Measurements from ENCODE around the gene P4HA2. TPM values are rescaled to one million over a fixed set of nuclear protein-coding genes. Genes with fewer than 3 reads are reported as not detected.
A peak's percentile ranks its signal among the peaks of the same experiment; 100 is the strongest.

The P4HA2 gene
- total and polyA plus RNA-seq, 2 experiments from 2014 or later = 5.9 to 8.0 TPM

DNA sequence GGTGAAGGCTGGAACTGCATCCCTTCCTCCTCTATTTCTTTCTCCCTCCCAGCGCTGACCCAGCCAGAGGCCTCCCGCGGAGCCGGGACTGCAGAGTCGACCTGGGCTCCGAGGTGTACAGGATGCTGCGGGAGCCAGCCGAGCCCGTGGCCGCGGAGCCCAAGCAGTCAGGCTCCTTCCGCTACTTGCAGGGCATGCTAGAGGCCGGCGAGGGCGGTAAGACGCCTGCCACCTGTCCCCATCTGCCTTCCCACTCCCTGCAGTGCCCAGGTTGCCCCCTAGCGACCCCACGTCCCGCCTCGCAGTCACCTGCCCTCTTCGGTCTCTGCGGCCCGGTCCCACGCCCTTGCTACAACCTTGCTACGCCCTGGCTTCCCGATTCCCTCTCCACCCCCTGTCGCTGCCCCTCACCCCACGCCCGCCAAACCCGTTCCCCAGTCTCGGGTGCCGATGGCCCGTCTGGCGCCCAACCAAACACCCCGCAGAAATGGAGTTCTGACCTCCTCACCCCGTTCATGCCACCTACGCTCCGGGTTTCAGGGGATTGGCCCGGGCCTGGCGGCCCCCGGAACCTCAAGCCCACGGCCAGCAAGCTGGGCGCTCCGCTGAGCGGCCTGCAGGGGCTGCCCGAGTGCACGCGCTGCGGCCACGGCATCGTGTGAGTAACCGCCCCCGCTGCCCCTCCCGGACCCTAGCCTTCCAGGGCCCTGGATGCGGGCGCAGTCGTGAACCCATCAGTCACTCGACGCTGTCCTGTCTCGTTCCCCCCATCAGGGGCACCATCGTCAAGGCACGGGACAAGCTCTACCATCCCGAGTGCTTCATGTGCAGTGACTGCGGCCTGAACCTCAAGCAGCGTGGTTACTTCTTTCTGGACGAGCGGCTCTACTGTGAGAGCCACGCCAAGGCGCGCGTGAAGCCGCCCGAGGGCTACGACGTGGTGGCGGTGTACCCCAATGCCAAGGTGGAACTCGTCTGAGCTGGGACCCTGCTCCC lies 43.9 kb upstream of the P4HA2 start:
- no peaks in the 10 kb centered on the region for H3K9me3 Mint-ChIP-seq
- H3K4me1 Mint-ChIP-seq = peaks cover 20% of the 10 kb centered on the region
- no peaks in the 10 kb centered on the region for H3K36me3 Mint-ChIP-seq (ENCODE audit: low read depth)
- no peak overlapping the region for H3K27ac Mint-ChIP-seq
- H3K27me3 ChIP-seq (ENCODE audit: insufficient read depth) = no peaks in the 10 kb centered on the region
- peaks cover 5% of the 10 kb centered on the region; the same call in 1 of the 2 replicates for H3F3A ChIP-seq (replicated peaks; ENCODE audit: low read depth)
- no peak overlapping the region for H3K4me2 ChIP-seq
- H2AFZ ChIP-seq = no peak overlapping the region
- no peak for TF ChIP-seq CREB1 (CRISPR knock-in tag; IDR thresholded peaks at IDR 0.05; ENCODE audit: low read depth)
- TF ChIP-seq, protein P1, sequence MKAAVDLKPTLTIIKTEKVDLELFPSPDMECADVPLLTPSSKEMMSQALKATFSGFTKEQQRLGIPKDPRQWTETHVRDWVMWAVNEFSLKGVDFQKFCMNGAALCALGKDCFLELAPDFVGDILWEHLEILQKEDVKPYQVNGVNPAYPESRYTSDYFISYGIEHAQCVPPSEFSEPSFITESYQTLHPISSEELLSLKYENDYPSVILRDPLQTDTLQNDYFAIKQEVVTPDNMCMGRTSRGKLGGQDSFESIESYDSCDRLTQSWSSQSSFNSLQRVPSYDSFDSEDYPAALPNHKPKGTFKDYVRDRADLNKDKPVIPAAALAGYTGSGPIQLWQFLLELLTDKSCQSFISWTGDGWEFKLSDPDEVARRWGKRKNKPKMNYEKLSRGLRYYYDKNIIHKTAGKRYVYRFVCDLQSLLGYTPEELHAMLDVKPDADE (IDR thresholded peaks at IDR 0.05) = no peak
- TF ChIP-seq, protein P2, sequence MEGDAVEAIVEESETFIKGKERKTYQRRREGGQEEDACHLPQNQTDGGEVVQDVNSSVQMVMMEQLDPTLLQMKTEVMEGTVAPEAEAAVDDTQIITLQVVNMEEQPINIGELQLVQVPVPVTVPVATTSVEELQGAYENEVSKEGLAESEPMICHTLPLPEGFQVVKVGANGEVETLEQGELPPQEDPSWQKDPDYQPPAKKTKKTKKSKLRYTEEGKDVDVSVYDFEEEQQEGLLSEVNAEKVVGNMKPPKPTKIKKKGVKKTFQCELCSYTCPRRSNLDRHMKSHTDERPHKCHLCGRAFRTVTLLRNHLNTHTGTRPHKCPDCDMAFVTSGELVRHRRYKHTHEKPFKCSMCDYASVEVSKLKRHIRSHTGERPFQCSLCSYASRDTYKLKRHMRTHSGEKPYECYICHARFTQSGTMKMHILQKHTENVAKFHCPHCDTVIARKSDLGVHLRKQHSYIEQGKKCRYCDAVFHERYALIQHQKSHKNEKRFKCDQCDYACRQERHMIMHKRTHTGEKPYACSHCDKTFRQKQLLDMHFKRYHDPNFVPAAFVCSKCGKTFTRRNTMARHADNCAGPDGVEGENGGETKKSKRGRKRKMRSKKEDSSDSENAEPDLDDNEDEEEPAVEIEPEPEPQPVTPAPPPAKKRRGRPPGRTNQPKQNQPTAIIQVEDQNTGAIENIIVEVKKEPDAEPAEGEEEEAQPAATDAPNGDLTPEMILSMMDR (conservative IDR thresholded peaks at IDR 0.05; ENCODE audit: low read depth in 2 of 2) = peak in 1 of 2 experiments; percentile 67; a peak in 2 of 4 replicates
- TF ChIP-seq, protein P3, sequence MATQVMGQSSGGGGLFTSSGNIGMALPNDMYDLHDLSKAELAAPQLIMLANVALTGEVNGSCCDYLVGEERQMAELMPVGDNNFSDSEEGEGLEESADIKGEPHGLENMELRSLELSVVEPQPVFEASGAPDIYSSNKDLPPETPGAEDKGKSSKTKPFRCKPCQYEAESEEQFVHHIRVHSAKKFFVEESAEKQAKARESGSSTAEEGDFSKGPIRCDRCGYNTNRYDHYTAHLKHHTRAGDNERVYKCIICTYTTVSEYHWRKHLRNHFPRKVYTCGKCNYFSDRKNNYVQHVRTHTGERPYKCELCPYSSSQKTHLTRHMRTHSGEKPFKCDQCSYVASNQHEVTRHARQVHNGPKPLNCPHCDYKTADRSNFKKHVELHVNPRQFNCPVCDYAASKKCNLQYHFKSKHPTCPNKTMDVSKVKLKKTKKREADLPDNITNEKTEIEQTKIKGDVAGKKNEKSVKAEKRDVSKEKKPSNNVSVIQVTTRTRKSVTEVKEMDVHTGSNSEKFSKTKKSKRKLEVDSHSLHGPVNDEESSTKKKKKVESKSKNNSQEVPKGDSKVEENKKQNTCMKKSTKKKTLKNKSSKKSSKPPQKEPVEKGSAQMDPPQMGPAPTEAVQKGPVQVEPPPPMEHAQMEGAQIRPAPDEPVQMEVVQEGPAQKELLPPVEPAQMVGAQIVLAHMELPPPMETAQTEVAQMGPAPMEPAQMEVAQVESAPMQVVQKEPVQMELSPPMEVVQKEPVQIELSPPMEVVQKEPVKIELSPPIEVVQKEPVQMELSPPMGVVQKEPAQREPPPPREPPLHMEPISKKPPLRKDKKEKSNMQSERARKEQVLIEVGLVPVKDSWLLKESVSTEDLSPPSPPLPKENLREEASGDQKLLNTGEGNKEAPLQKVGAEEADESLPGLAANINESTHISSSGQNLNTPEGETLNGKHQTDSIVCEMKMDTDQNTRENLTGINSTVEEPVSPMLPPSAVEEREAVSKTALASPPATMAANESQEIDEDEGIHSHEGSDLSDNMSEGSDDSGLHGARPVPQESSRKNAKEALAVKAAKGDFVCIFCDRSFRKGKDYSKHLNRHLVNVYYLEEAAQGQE (IDR thresholded peaks at IDR 0.05; ENCODE audit: unreplicated experiment) = no peak
- no peak for TF ChIP-seq ZNF114 (CRISPR knock-in tag; IDR thresholded peaks at IDR 0.05)
- no peak for TF ChIP-seq JUNB (IDR thresholded peaks at IDR 0.05; ENCODE audit: unreplicated experiment)
- DNase-seq (ENCODE audit: low spot score) = peak; percentile 60
- H3K27me3 Mint-ChIP-seq (ENCODE audit: insufficient read depth, low read depth, poor library complexity) = peaks cover 8% of the 10 kb centered on the region
- H3K4me3 ChIP-seq = no peak overlapping the region
- peak; percentile 43 for ATAC-seq
- no peaks in the 10 kb centered on the region for H3K36me3 ChIP-seq (ENCODE audit: insufficient read depth)
- no peak overlapping the region for H3K4me3 Mint-ChIP-seq
- H3K9me2 ChIP-seq (ENCODE audit: insufficient read depth) = no peaks in the 10 kb centered on the region
- H3K4me1 ChIP-seq (ENCODE audit: insufficient read depth) = no peaks in the 10 kb centered on the region
- H4K20me1 ChIP-seq (replicated peaks; ENCODE audit: insufficient read depth) = no peaks in the 10 kb centered on the region
- no peak overlapping the region for H3K27ac ChIP-seq (ENCODE audit: low read depth)
- no peaks in the 10 kb centered on the region for H3K79me2 ChIP-seq (replicated peaks; ENCODE audit: insufficient read depth)

DNA sequence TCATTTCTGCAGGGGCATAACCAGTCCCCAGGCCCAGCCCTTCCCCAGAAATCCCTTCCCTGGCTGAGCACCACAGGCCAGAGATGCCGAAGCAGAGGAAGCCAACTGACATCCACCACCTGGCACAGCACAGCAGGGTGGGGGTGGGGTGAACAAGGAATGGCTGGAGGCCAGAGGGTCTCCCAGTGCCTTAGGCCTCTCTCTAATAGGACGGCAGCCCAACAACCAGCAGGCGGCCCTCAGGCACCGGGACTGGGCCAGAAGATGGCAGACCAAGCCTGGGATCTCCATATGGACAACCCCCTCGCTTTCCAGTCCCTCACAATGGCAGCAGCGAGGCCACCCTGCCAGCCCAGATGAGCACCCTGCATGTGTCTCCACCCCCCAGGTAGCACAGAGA lies 43.1 kb upstream of the P4HA2 start:
- H3K27me3 ChIP-seq (ENCODE audit: insufficient read depth) = no peaks in the 10 kb centered on the region
- H3K4me3 ChIP-seq = no peak overlapping the region
- H3F3A ChIP-seq (replicated peaks; ENCODE audit: low read depth) = peaks cover 5% of the 10 kb centered on the region; the same call in 1 of the 2 replicates
- no peaks in the 10 kb centered on the region for H3K36me3 ChIP-seq (ENCODE audit: insufficient read depth)
- Mint-ChIP-seq H3K27me3 (ENCODE audit: insufficient read depth, low read depth, poor library complexity) (peaks cover 8% of the 10 kb centered on the region), H3K9me3 (no peaks in the 10 kb centered on the region), H3K36me3 (ENCODE audit: low read depth) (no peaks in the 10 kb centered on the region), H3K27ac (no peak overlapping the region), H3K4me3 (no peak overlapping the region), H3K4me1 (peaks cover 20% of the 10 kb centered on the region)
- no peak overlapping the region for H3K4me2 ChIP-seq
- H3K27ac ChIP-seq (ENCODE audit: low read depth) = no peak overlapping the region
- H2AFZ ChIP-seq = no peak overlapping the region
- H3K4me1 ChIP-seq (ENCODE audit: insufficient read depth) = no peaks in the 10 kb centered on the region
- TF ChIP-seq STAT1 (IDR thresholded peaks at IDR 0.05; ENCODE audit: unreplicated experiment) = no peak
- TF ChIP-seq, protein P2 (conservative IDR thresholded peaks at IDR 0.05; ENCODE audit: low read depth in 2 of 2) = 0 out of 4 replicates have a peak, but pooled peaks of 1 of the 2 experiments have one; percentile 1
- no peak for ATAC-seq
- H3K9me2 ChIP-seq (ENCODE audit: insufficient read depth) = no peaks in the 10 kb centered on the region
- no peaks in the 10 kb centered on the region for H4K20me1 ChIP-seq (replicated peaks; ENCODE audit: insufficient read depth)
- DNase-seq (ENCODE audit: low spot score) = no peak
- H3K79me2 ChIP-seq (replicated peaks; ENCODE audit: insufficient read depth) = no peaks in the 10 kb centered on the region

All from GM23338 (cell line).